ENCODE results near the gene IVL. TPM values are rescaled to one million over a fixed set of nuclear protein-coding genes. Genes with fewer than 3 reads are reported as not detected.

IVL gene
- total RNA-seq, 1 donor from 2014 or later: not detected

DNA sequence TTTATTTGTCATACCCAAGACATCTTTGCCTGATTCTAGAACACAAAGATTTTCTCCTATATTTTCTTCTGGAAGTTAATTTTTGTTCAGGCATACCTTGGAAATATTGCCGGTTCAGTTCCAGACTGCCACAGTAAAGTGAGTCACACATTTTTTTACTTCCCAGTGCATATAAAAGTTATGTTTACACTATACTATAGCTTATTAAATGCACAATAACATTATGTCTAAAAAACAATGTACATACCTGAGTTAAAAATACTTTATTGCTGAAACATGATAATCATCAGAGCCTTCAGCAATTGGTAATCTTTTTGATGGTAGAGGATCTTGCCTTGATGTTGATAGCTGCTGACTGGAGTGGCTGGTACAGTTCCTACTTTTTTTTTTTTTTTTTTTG is 20.2 kb upstream of the IVL start:
- intact Hi-C loops (cut with DNase I): no loop called here
- DNase-seq (ENCODE audit: low spot score in 2 of 2): no peak
- Histone ChIP-seq H3K27me3 (no peaks in the 10 kb centered on the region), H3K4me1 (peaks cover 6 to 11% of the 10 kb centered on the region in 2 donors), H3K36me3 (no peaks in the 10 kb centered on the region), H3K9me3 (no peaks in the 10 kb centered on the region), H3K27ac (no peak overlapping the region), H3K4me3 (no peak overlapping the region)
- TF ChIP-seq, protein P1, sequence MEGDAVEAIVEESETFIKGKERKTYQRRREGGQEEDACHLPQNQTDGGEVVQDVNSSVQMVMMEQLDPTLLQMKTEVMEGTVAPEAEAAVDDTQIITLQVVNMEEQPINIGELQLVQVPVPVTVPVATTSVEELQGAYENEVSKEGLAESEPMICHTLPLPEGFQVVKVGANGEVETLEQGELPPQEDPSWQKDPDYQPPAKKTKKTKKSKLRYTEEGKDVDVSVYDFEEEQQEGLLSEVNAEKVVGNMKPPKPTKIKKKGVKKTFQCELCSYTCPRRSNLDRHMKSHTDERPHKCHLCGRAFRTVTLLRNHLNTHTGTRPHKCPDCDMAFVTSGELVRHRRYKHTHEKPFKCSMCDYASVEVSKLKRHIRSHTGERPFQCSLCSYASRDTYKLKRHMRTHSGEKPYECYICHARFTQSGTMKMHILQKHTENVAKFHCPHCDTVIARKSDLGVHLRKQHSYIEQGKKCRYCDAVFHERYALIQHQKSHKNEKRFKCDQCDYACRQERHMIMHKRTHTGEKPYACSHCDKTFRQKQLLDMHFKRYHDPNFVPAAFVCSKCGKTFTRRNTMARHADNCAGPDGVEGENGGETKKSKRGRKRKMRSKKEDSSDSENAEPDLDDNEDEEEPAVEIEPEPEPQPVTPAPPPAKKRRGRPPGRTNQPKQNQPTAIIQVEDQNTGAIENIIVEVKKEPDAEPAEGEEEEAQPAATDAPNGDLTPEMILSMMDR (IDR thresholded peaks at IDR 0.05): no peak

DNA sequence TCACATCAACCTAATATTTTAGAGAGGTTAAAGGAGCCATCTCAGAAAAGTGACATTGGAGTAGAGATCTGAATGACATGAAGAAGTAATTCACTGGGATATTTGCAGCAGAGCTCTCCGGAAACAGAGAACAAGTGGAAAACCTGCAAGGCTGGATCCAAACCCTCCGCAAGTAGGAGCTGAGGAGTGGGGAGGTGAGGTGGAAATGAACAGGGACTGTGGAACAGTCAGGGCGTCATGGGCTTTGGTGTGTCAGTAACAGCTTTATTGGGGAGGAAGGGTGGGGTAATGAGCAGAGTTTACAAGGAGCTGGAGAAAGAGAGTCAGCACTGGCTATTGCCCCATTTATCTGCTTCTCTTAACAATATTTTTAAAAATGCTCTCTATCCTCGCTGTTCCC is 9.3 kb upstream of the IVL start:
- H3K27me3 ChIP-seq: no peaks in the 10 kb centered on the region
- DNase-seq (ENCODE audit: low spot score in 2 of 2): no peak
- H3K4me1 ChIP-seq: no peaks in the 10 kb centered on the region
- TF ChIP-seq, protein P1 (IDR thresholded peaks at IDR 0.05): no peak
- intact Hi-C loops (cut with DNase I): no loop called here
- no peaks in the 10 kb centered on the region for H3K9me3 ChIP-seq
- H3K27ac ChIP-seq: no peak overlapping the region
- H3K4me3 ChIP-seq: no peak overlapping the region
- H3K36me3 ChIP-seq: no peaks in the 10 kb centered on the region

GRCh38 chr1:152899883-152900282 is 8.5 kb upstream of the IVL start:
- no peak overlapping the region for H3K27ac ChIP-seq
- H3K4me3 ChIP-seq: no peak overlapping the region
- TF ChIP-seq, protein P1 (IDR thresholded peaks at IDR 0.05): no peak
- H3K4me1 ChIP-seq: no peaks in the 10 kb centered on the region
- DNase-seq (ENCODE audit: low spot score in 2 of 2): no peak
- no peaks in the 10 kb centered on the region for H3K27me3 ChIP-seq
- H3K36me3 ChIP-seq: no peaks in the 10 kb centered on the region
- intact Hi-C loops (cut with DNase I): no loop called here
- H3K9me3 ChIP-seq: no peaks in the 10 kb centered on the region

DNA sequence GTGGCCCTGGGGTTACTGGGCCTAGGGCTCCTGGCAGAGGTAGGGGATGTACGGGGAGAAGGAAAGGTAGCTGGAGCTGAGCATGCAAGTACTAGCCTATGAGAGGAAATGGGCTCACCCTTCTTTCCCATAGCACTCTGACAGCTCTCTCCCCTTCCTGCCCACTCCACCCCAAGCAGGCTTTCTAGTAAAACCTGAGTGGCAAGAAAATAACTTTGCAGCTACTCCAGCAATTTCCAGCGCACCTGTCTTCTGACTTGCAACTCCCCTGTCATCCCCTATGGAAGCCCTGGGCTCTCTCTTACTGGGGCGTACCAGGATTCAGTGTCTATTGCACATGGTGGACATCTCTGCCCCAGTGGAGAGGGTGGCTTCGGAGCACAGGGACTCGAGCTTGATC is 6.7 kb upstream of the IVL start:
- Histone ChIP-seq H3K36me3 (no peaks in the 10 kb centered on the region), H3K4me1 (no peaks in the 10 kb centered on the region), H3K9me3 (no peaks in the 10 kb centered on the region), H3K27me3 (no peaks in the 10 kb centered on the region), H3K4me3 (no peak overlapping the region), H3K27ac (no peak overlapping the region)
- intact Hi-C loops (cut with DNase I): no loop called here
- TF ChIP-seq, protein P1 (IDR thresholded peaks at IDR 0.05): no peak
- no peak for DNase-seq (ENCODE audit: low spot score in 2 of 2)

- H3K4me1 ChIP-seq: no peaks in the 10 kb centered on the region
- intact Hi-C loops (cut with DNase I): no loop called here
- H3K9me3 ChIP-seq: no peaks in the 10 kb centered on the region
- TF ChIP-seq, protein P1 (IDR thresholded peaks at IDR 0.05): no peak
- no peak overlapping the region for H3K27ac ChIP-seq
- H3K36me3 ChIP-seq: no peaks in the 10 kb centered on the region
- no peak overlapping the region for H3K4me3 ChIP-seq
- H3K27me3 ChIP-seq: no peaks in the 10 kb centered on the region
- DNase-seq (ENCODE audit: low spot score in 2 of 2): no peak
These were observed 5.7 kb upstream of the IVL start for GRCh38 chr1:152902636-152903035.
